Measurements from ENCODE around the gene ZFYVE28.

ZFYVE28 gene

GRCh38 chr4:2318476-2318875 lies 100.0 kb downstream of the ZFYVE28 start:
- FAIRE-seq: no peak
- DNase-seq (ENCODE audit: insufficient read length, low spot score): no peak

DNA sequence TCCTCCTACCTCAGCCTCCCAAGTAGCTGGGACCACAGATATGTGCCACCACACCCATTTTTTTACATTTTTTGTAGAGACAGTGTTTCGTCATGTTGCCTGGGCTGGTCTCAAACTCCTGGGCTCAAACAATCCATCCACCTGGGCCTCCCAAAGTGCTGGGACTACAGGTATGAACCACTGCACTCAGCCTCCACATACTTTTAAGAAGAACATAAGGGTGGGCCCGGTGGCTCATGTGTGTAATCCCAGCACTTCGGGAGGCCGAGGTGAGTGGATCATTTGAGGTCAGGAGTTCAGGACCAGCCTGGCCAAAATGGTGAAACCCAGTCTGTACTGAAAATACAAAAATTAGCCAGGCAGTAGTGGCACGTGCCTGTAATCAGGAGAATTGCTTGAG lies 105.1 kb downstream of the ZFYVE28 start:
- no peak for DNase-seq (ENCODE audit: insufficient read length, low spot score)
- no peak for FAIRE-seq

GRCh38 chr4:2306773-2307410 lies 111.6 kb downstream of the ZFYVE28 start:
- DNase-seq (ENCODE audit: insufficient read length, low spot score) (no peak), FAIRE-seq (no peak)

DNA sequence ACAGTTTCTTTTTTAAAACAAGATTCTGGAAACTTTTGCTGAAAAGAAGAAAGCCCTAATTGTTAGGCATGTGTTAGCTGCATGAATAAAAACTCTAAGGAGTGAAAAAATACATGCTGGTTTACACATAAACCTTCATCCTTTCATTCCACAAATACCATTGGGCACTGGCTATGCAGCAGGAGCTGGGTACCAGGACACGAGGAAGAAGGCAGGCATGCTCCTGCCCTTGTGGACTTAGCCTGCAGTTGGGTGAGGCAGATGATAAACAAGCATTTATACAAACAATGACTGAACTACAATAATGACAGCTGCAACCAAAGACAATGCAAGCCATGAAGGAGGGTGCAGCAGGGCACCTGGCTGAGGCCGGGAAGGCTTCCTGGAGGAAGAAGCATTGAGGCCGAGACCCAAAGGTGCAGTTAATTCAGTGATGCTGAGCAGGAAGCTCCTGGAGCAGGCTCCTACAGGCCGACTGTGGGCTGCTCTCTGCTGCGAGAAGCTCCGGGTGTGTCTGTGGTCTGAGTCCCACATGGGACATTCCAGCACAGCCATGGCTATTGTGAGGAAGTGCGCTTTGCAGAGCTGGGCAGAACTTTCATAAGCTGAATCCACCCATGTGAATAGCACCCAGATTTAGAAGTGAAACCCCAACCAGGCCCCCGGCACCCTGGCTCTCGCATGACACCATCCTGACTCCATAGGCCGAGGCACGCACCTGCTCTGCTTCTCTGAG lies 112.5 kb downstream of the ZFYVE28 start:
- DNase-seq (ENCODE audit: insufficient read length, low spot score) (no peak), FAIRE-seq (no peak)

DNA sequence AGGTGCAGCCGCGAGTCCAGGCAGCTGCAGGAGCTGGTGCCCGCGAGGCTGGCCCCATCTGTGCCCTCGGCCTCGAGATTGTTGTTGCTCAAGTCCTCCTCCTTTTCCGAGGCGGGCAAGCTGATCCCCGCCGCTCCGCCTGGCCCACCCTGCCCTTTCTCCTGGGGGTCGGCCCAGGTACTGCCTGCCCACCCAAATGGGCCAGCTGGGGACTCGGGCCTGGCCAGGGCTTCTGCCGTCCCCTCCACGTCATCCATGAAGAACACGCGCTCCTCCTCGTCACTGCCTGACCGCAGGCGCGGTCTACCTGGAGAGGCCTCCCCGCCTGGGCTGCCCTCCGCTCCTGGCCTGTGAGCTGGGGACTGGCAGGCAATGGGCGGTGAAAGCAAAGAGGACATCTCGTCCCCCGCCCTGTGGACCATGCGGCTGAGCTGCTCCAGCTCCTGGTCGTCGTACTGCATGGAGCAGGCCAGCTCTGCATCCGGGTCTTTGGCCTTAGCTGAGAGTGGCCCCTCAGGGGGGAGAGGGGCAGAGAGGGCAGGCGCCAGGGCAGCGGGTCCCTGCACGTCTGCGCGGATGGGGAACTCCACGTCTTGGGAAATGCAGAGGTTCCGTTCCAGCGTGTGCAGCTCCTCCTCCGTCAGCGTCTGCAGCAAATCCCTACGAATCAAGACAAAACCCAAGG lies 113.4 kb downstream of the ZFYVE28 start:
- DNase-seq (ENCODE audit: insufficient read length, low spot score): no peak
- FAIRE-seq: no peak

DNA sequence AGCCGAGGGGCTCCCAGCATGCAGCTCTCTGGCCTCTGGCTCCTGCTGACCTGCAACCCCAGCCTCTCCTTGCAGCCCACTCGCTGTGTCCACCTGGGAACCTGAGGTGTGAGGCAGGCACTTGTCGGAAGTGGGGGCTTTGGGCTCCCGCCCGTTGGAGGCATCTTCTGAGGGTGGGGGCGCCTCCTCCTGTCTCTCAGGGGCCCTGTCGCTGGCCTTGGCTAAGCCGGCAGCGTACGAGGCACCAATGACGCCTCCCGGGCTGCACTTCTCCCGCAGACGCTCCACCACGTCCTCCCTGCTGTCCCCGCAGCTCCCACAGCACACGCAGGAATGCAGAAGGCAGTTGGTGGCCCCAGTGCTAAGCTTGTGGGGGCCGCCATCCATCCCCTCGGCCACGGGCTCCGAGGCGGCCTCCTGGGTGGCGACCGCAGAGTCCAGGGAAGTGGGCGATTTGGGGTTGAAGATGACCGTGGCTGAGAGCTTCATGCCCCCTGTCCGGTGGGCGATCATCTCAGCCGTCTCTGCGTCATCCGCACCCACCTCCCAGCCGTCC lies 114.0 kb downstream of the ZFYVE28 start:
- DNase-seq (ENCODE audit: insufficient read length, low spot score) (no peak), FAIRE-seq (no peak)

GRCh38 chr4:2303686-2304320 lies 114.6 kb downstream of the ZFYVE28 start:
- DNase-seq (ENCODE audit: insufficient read length, low spot score): no peak
- no peak for FAIRE-seq

DNA sequence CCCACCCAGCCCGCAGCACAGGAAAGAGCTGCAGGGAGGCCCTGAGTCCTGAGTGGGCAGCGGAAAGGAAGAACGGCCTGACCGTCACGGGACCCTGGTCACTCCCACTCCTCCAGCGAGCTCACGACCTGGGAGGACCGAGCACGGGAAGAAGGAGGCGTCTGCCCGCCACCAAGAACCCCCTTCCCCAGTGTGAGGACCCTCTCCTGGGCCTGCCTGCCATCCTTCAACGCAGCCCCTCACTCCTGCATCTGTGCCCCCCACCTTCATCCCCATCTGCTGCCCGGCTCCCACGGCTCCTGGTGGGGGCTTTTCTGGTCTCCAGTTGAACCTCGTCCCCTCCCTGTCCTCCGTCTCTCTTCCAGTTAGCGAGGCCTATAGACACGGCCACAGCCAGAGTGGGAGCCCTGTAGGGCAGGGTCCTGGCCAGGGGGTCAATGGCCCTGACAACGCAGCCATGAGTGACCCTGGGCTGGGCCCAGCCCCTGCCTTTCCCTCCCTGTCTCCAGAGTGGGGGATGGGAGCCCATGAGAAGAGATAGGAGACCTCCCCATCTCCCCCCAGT lies 115.2 kb downstream of the ZFYVE28 start:
- FAIRE-seq (no peak), DNase-seq (ENCODE audit: insufficient read length, low spot score) (no peak)

DNA sequence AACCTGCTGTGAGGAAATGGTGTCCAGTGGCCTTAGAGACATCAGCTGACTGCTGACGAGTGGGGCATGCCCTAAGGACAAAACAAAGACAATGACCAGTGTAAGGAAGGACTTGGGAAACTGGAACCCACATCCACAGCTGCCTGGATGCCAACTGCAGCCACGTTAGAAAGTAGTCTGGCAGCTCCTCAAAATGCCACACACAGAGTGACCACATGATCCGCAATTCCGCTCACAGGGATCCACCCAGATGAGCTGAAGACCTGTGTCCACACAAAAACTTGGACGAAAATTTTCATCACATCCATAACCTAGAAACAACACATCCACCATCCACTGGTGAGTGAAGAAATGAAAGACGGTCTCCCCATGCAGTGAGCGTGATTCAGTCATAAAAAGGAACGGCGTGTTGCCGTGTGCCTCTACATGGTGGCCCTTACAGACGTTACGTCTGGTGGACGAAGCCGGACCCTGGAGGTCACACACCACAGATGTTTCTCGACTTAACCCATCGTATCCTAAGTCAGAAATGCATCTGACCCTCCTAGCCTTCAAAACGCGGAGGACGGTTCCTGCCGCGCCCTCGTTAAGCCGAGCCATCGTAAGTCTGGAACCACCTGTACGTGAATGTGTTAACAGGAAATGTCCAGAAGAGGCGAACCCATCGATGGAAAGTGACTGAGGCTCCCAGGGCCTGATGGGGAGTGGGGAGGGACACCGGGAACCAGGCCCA lies 115.9 kb downstream of the ZFYVE28 start:
- FAIRE-seq (no peak), DNase-seq (ENCODE audit: insufficient read length, low spot score) (no peak)

DNA sequence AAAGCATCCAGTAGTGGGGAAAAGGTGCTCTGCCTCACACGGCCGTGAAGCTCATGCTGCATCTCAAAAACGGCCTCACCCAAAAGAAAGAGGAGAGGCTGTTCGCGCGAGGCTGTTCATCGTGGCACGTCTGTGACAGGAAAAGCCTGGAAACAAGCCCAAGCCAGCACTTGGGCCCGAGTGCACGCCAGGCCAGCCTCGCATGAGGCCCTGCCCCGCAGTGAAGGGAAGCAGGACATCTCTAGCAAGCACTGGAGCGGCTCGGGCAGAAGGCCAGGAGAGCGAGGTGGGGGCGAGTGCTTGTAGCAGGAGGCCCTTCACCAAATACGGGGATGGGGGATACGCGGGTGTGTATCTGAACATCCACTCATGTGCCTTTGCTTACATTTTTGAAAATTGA lies 116.6 kb downstream of the ZFYVE28 start:
- DNase-seq (ENCODE audit: insufficient read length, low spot score) (no peak), FAIRE-seq (no peak)

GRCh38 chr4:2301225-2301642 lies 117.2 kb downstream of the ZFYVE28 start:
- no peak for DNase-seq (ENCODE audit: insufficient read length, low spot score)
- FAIRE-seq: no peak

DNA sequence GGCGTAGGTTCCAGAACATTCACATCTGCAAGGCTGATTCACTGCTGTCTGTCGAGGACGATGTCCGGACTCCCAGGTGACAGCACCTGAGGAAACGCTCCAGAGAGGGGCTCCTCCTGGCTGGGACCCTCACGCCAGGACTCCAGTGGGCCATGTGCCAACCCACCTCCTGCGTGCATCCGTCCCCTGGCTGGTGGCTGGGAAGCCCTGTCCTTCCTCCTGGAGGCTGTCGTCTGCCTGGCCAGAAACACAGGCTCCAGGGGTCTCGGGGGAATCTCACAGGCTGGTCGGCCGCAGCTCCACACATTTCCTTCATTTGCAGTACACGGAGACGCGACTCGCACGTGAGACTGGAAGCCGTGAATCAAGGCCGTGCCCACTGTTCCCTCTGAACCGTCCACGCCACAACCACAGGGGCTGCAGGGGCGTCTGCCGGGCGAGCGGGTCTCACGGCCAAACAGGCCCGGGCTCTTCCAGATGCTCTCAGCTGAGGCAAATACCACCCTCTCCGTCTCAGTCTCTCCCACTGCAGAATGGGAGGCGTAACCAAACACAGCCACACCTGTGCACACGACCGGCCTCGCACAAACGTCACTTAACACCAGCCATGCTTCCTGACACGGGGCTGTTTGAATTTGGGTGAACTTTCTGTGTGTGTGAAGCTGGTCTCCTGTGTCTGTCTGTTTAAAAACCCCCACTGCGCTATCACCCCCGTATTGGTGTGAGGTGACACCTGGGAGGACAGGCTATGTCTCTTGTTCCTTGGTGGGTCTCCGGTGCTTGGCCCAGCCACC lies 117.8 kb downstream of the ZFYVE28 start:
- FAIRE-seq (no peak), DNase-seq (ENCODE audit: insufficient read length, low spot score) (no peak)

DNA sequence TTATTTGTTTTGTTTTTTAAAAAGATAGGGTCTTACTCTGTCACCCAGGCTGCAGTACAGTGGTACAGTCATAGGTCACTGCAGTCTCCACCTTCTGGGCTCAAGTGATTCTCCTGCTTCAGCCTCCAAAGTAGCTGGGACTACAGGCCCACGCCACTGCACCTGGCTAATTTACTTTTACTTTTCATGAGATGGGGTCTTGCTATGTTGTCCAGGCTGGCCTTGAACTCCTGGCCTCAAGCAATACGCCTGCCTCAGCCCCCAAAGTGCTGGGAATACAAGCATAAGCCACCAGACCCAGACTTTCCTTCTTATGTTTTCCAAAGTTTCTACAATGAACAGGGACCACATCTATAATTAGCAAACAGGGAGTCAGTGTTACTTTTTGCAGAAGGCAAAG lies 118.7 kb downstream of the ZFYVE28 start:
- DNase-seq (ENCODE audit: insufficient read length, low spot score) (no peak), FAIRE-seq (no peak)

DNA sequence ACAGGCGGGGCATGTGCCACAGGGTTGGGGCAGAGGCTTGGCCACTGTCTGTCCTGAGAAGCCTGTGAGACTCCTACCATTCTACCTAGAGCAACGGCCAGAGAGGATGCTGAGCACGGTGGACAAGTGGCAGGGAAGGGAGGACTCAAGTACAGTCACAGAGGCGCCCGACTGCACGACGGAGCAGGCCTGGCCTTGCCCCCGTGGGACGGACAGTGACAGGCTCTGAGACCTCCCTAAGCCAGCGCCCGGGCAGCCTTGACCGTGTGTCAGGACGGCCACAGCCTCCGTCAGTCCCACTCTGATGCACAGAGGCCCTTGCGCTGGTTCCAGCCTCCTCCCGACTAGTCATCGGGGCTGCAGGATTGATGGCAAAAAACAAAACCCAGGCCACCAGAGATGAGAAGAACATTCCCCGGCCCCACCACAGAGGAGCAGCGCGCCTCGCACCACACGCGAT lies 119.9 kb downstream of the ZFYVE28 start:
- DNase-seq (ENCODE audit: insufficient read length, low spot score): no peak

DNA sequence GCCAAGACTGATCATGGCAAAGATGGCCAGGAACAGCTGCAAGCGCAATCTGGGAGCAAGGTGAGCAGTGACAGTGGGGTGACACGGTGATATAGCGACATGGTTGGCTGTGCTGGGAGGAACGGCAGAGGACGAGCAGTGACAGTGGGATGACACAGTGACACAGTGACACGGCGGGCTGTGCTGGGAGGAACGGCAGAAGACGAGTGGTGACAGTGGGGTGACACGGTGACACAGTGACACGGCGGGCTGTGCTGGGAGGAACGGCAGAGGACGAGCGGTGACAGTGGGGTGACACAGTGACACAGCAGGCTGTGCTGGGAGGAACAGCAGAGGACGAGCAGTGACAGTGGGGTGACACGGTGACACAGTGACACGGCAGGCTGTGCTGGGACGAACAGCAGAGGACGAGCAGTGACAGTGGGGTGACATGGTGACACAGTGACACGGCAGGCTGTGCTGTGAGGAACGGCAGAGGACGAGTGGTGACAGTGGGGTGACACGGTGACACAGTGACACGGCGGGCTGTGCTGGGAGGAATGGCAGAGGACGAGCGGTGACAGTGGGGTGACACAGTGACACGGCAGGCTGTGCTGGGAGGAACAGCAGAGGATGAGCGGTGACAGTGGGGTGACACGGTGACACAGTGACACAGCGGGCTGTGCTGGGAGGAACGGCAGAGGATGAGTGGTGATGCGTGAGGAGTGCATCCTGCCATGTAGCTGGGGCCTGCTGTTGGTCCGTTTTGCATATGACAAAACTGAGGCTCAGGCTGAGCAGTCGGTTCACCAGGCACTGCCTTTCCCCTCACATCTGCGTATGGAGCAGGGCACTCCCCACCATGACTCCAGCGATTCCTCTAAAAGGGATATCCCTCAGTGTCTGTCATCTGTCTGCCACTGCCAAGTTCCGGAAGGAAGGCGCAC lies 120.6 kb downstream of the ZFYVE28 start:
- FAIRE-seq: peak; percentile 94

More for the DNA sequence above, 119.9 kb downstream of the ZFYVE28 start:
- no peak for FAIRE-seq

DNA sequence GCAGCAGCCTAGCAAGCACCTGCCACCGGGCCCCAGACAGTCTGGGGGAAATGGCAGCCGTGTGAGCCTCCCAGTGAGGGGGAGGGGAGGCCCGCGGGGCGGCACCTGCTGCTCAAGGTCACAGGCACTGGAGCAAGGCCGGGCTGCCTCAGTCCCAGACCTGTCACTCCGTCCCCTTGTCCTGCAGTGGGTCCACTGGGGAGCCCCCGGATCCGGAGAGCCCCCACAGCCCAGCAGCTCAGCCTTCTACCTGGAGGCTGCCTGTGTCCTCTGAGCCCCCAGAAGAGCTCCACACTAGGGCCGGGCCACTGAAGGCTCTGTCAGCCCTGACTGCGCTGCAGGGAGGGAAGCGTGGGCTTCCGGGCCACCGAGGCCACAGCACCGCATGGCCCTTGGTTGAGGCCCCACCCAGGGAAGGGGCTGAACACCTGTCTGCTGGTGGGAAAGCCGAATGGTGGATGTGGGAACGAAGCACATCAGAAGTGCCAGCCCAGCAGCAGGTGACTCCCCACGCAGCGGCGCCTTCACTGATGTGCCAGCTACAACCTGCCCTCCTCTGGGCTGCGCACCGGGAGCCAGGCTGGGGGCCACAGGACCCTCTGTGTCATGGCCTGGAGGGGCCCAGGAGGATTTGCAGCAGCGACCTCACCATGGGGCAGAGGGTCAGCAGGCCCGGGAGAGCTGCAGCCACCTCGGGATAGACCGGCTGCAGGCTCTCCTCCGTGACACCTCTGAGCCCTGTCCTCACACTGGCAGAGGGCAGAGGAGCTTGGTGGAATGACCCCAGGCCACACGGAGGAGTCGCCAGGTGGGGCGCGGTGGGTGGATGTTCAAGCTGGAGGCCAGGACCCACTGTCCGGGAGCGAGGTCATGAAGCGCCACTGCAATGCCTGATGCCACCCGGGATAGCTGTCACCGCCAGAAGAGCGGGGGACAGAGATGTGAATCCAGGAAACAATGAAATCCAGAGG lies 121.5 kb downstream of the ZFYVE28 start:
- DNase-seq (ENCODE audit: insufficient read length, low spot score): no peak
- FAIRE-seq: no peak

More for the DNA sequence above, 120.6 kb downstream of the ZFYVE28 start:
- no peak for DNase-seq (ENCODE audit: insufficient read length, low spot score)

GRCh38 chr4:2295900-2296442 lies 122.5 kb downstream of the ZFYVE28 start:
- FAIRE-seq: no peak
- no peak for DNase-seq (ENCODE audit: insufficient read length, low spot score)

All from HTR-8/SVneo (cell line).